OCI-LY7 (cell line): ENCODE data around the gene PSMB9.

Experiments
- EZH2phosphoT487 ChIP-seq: fragments of 200-600 bp; sonication (generic); IDR thresholded peaks from 2 replicates; pipeline ENCODE4 v1.6.1; 2018; ENCODE audit warnings: low read depth, borderline replicate concordance, mild to moderate bottlenecking, mixed run types, antibody characterized with exemption, low read length, moderate library complexity, mixed read lengths
- TF ChIP-seq, protein P1 (sequence below): fragments of 200-600 bp; sonication (generic); conservative IDR thresholded peaks from 2 replicates; pipeline ENCODE4 v1.5.1; 2014; ENCODE audit warnings: mild to moderate bottlenecking, antibody characterized with exemption, low read length, moderate library complexity, mixed read lengths

DNA sequence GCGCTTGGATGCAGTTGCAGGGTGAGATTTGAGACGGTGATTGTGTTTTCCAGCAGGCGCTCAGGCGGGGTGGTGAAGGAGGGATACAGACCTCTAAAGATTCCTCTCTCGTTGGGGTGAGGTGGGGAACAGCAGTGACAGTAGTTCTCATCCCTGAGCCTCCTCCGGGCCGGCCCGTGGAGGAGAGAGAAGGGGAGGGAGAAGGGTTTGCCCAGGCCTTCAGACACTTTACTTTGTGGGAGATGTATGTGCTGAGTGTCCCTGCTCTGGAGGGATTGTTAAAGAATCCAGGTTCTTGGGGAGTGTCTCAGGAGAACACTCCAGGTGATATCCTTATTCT lies 41.0 kb downstream of the PSMB9 start:
- TF ChIP-seq, protein P1, sequence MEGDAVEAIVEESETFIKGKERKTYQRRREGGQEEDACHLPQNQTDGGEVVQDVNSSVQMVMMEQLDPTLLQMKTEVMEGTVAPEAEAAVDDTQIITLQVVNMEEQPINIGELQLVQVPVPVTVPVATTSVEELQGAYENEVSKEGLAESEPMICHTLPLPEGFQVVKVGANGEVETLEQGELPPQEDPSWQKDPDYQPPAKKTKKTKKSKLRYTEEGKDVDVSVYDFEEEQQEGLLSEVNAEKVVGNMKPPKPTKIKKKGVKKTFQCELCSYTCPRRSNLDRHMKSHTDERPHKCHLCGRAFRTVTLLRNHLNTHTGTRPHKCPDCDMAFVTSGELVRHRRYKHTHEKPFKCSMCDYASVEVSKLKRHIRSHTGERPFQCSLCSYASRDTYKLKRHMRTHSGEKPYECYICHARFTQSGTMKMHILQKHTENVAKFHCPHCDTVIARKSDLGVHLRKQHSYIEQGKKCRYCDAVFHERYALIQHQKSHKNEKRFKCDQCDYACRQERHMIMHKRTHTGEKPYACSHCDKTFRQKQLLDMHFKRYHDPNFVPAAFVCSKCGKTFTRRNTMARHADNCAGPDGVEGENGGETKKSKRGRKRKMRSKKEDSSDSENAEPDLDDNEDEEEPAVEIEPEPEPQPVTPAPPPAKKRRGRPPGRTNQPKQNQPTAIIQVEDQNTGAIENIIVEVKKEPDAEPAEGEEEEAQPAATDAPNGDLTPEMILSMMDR = no peak
- no peak for TF ChIP-seq EZH2phosphoT487
